DLD1 (cell line): ENCODE data around the gene CST9L.

Experiments
- in situ Hi-C: cut with HindIII; loops from 2 replicates; pipeline ENCODE4 v1.10.0; 2017; ENCODE audit warnings: low sequenced_read_pairs

Gene CST9L

GRCh38 chr20:23568320-23568970 is at the start of gene CST9L:
TSS of gene CST9L (minus strand) at chr20:23568484. CDS start at chr20:23568450, 34 bp downstream.
- in situ Hi-C loops = no loop called here

GRCh38 chr20:23614163-23614562 is 45.9 kb upstream of the CST9L start:
- in situ Hi-C loops = loop anchor here (25.0 kb wide), 1 partner anchor 202 kb away; the partner anchor contains the start of gene NAPB

GRCh38 chr20:23613676-23614075 is 45.4 kb upstream of the CST9L start:
- in situ Hi-C loops = loop anchor here (25.0 kb wide), 1 partner anchor 201 kb away; the partner anchor contains the start of gene NAPB

GRCh38 chr20:23612396-23612795 is 44.1 kb upstream of the CST9L start:
- in situ Hi-C loops = loop anchor here (25.0 kb wide), 1 partner anchor 200 kb away; the partner anchor contains the start of gene NAPB

GRCh38 chr20:23609486-23610109 is 41.3 kb upstream of the CST9L start:
- in situ Hi-C loops = loop anchor here (25.0 kb wide), 1 partner anchor 197 kb away; the partner anchor contains the start of gene NAPB

- in situ Hi-C loops = loop anchor here (25.0 kb wide), 1 partner anchor 196 kb away; the partner anchor contains the start of gene NAPB
Measured at GRCh38 chr20:23608251-23608846, 40.1 kb upstream of the CST9L start.

- in situ Hi-C loops = loop anchor here (25.0 kb wide), 1 partner anchor 195 kb away; the partner anchor contains the start of gene NAPB
Measured at GRCh38 chr20:23607497-23608245, 39.4 kb upstream of the CST9L start.

- in situ Hi-C loops = loop anchor here (25.0 kb wide), 1 partner anchor 194 kb away; the partner anchor contains the start of gene NAPB
Measured at GRCh38 chr20:23606652-23607049, 38.4 kb upstream of the CST9L start.

GRCh38 chr20:23605867-23606651 is 37.8 kb upstream of the CST9L start, which contains the start of gene CST9:
TSS of gene CST9 (minus strand) at chr20:23605917. CDS start at chr20:23605864, 53 bp downstream.
- in situ Hi-C loops = loop anchor here (25.0 kb wide), 1 partner anchor 194 kb away; the partner anchor contains the start of gene NAPB

GRCh38 chr20:23604306-23604705 is 36.0 kb upstream of the CST9L start:
- in situ Hi-C loops = loop anchor here (25.0 kb wide), 1 partner anchor 192 kb away; the partner anchor contains the start of gene NAPB

- in situ Hi-C loops = loop anchor here (25.0 kb wide), 1 partner anchor 191 kb away; the partner anchor contains the start of gene NAPB
Measured at GRCh38 chr20:23603321-23603720, 35.0 kb upstream of the CST9L start.

- in situ Hi-C loops = loop anchor here (25.0 kb wide), 1 partner anchor 190 kb away; the partner anchor contains the start of gene NAPB
Measured at GRCh38 chr20:23602699-23603098, 34.4 kb upstream of the CST9L start.

- in situ Hi-C loops = loop anchor here (25.0 kb wide), 1 partner anchor 190 kb away; the partner anchor contains the start of gene NAPB
Measured at GRCh38 chr20:23602241-23602640, 34.0 kb upstream of the CST9L start.

GRCh38 chr20:23601715-23602114 is 33.4 kb upstream of the CST9L start:
- in situ Hi-C loops = loop anchor here (25.0 kb wide), 1 partner anchor 189 kb away; the partner anchor contains the start of gene NAPB

- in situ Hi-C loops = no loop called here
Measured at GRCh38 chr20:23598481-23598880, 30.2 kb upstream of the CST9L start.

- in situ Hi-C loops = no loop called here
Measured at GRCh38 chr20:23596579-23597250, 28.4 kb upstream of the CST9L start.

- in situ Hi-C loops = no loop called here
Measured at GRCh38 chr20:23595941-23596340, 27.7 kb upstream of the CST9L start.

- in situ Hi-C loops = no loop called here
Measured at GRCh38 chr20:23588434-23589403, 20.4 kb upstream of the CST9L start.
